ENCODE measurements around the gene DNA2. TPM values are rescaled to one million over a fixed set of nuclear protein-coding genes. Genes with fewer than 3 reads are reported as not detected.

Gene DNA2
- total and polyA plus RNA-seq, 12 donors = 1.1 to 4.4 (median 2.4) TPM

GRCh38 chr10:68428396-68429104 is 43.2 kb downstream of the DNA2 start:
- ATAC-seq (no peak), DNase-seq (no peak)
- H3K36me3 ChIP-seq = peaks cover 0 to 31% (median 0%) of the 10 kb centered on the region in 9 donors
- no peak overlapping the region for H3K27ac ChIP-seq
- no peaks in the 10 kb centered on the region for H3K4me1 ChIP-seq
- TF ChIP-seq CTCF (IDR thresholded peaks at IDR 0.05) = no peak
- 83 to 87% methylated on average over 5 of the region's 5 CpGs for WGBS, 2 donors
- intact Hi-C loops (cut with DNase I) = no loop called here
- no peaks in the 10 kb centered on the region for H3K27me3 ChIP-seq
- no peak overlapping the region for H3K4me3 ChIP-seq
- H3K9me3 ChIP-seq = no peaks in the 10 kb centered on the region

GRCh38 chr10:68424454-68425014 is 47.2 kb downstream of the DNA2 start:
- Histone ChIP-seq H3K4me3 (no peak overlapping the region), H3K9me3 (no peaks in the 10 kb centered on the region), H3K27me3 (no peaks in the 10 kb centered on the region), H3K4me1 (no peaks in the 10 kb centered on the region), H3K36me3 (peaks cover 0 to 30% (median 0%) of the 10 kb centered on the region in 9 donors), H3K27ac (no peak overlapping the region)
- no peak for TF ChIP-seq CTCF (IDR thresholded peaks at IDR 0.05)
- 92 to 96% methylated on average over 20 of the region's 20 CpGs for WGBS, 2 donors
- ATAC-seq (no peak), DNase-seq (no peak)
- intact Hi-C loops (cut with DNase I) = no loop called here

DNA sequence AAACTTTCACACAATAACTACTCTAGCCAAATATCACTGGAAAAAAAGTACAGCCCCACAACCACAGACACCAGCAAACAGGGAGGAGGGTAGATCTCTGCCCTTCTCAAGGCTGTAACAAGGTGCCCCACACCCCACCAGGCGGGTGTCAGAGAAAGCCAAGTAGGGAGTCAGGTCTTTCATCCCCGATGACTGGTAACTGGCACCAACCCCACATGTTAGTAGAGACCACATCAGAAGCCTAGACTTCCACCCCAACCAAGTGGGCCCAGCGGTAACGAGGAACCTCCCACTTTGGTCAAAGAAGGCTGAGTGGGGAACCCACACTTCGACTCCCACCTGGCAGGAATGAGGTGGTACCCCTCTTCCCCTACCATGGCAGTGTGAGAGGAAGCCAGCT is 48.3 kb downstream of the DNA2 start:
- intact Hi-C loops (cut with DNase I) = no loop called here
- DNase-seq = no peak
- H3K27me3 ChIP-seq = no peaks in the 10 kb centered on the region
- no peak overlapping the region for H3K4me3 ChIP-seq
- no peaks in the 10 kb centered on the region for H3K4me1 ChIP-seq
- TF ChIP-seq CTCF (IDR thresholded peaks at IDR 0.05) = no peak
- WGBS, 2 donors = 94 to 95% methylated on average over 5 of the region's 5 CpGs
- H3K27ac ChIP-seq = no peak overlapping the region
- no peak for ATAC-seq
- peaks cover 0 to 26% (median 0%) of the 10 kb centered on the region in 9 donors for H3K36me3 ChIP-seq
- no peaks in the 10 kb centered on the region for H3K9me3 ChIP-seq

DNA sequence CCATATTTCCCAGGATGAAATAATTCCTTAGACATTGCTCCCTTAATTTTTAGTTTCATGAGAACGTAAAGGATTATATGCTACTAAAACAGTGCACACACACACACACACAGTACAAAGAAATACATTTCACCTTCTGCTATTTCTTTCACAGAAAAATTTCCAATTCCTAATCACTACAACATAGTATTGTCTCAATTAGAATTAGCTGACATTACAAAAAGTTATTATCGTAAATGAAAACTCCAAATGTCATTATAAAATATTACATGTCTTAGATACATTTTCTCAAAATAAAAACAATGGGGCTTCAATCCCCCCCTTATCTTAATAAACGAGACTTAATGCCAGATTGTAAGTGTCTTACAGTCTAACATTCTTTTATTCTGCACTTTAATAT is 52.4 kb downstream of the DNA2 start:
- no peak for TF ChIP-seq CTCF (IDR thresholded peaks at IDR 0.05)
- H3K4me3 ChIP-seq = no peak overlapping the region
- intact Hi-C loops (cut with DNase I) = loop anchor here in 1 of 10 donors (5.0 kb wide), 1 partner anchor 1093 kb away; no protein-coding TSS in a partner anchor
- DNase-seq (no peak), ATAC-seq (no peak)
- no peaks in the 10 kb centered on the region for H3K27me3 ChIP-seq
- 89 to 90% methylated on average over 3 of the region's 3 CpGs for WGBS, 2 donors
- no peak overlapping the region for H3K27ac ChIP-seq
- H3K4me1 ChIP-seq = no peaks in the 10 kb centered on the region
- no peaks in the 10 kb centered on the region for H3K9me3 ChIP-seq
- peaks cover 0 to 34% (median 0%) of the 10 kb centered on the region in 9 donors for H3K36me3 ChIP-seq

Data from heart right ventricle (tissue), 16 donors.